BLaER1 treated with 17β-estradiol and CSF1 and Interleukin-3, amounts not matched to agents 10 nM and 100 nM (cell line): ENCODE measurements around the gene EYS.

Source experiments
- H3K27ac ChIP-seq, 11 experiments: shearing (Covaris generic); formaldehyde crosslinking; 2 replicates each; pipeline ENCODE4 v1.8.1; 2022
- H3K27me3 ChIP-seq, 11 experiments: shearing (Covaris generic); formaldehyde crosslinking; 2 replicates each; pipeline ENCODE4 v1.8.1; 2022
- H3K36me3 ChIP-seq, 11 experiments: shearing (Covaris generic); formaldehyde crosslinking; 2 replicates each; pipeline ENCODE4 v1.8.1; 2022
- H3K4me1 ChIP-seq, 10 experiments: shearing (Covaris generic); formaldehyde crosslinking; 2 replicates each; pipeline ENCODE4 v1.8.1; 2022
- H3K4me2 ChIP-seq, 11 experiments: shearing (Covaris generic); formaldehyde crosslinking; 2 replicates each; pipeline ENCODE4 v1.8.1; 2022
- H3K4me3 ChIP-seq, 10 experiments: shearing (Covaris generic); formaldehyde crosslinking; 2 replicates each; pipeline ENCODE4 v1.8.1; 2022
- H3K9ac ChIP-seq, 11 experiments: shearing (Covaris generic); formaldehyde crosslinking; 2 replicates each; pipeline ENCODE4 v1.8.1; 2022
- H3K9me3 ChIP-seq, 11 experiments: shearing (Covaris generic); formaldehyde crosslinking; replicated peaks in 1 of 11; 2 replicates each; pipeline ENCODE4 v1.8.1; 2022
- H4K20me1 ChIP-seq, 11 experiments: shearing (Covaris generic); formaldehyde crosslinking; 2 replicates each; pipeline ENCODE4 v1.8.1; 2022
- Cebpa-rat ChIP-seq, 11 experiments: shearing (Covaris generic); IDR thresholded peaks; 2 replicates each; pipeline ENCODE4 v1.8.1; 2022

The EYS gene

GRCh38 chr6:64224819-64225218 lies 1482.2 kb downstream of the EYS start:
- no peak overlapping the region for H3K27ac ChIP-seq
- no peaks in the 10 kb centered on the region for H3K9me3 ChIP-seq
- H3K4me3 ChIP-seq, result no peak overlapping the region
- no peak overlapping the region for H3K9ac ChIP-seq
- no peaks in the 10 kb centered on the region for H4K20me1 ChIP-seq
- peaks cover 0 to 9% (median 0%) of the 10 kb centered on the region in 10 experiments; a peak in 3 of 20 replicates for H3K4me1 ChIP-seq
- no peaks in the 10 kb centered on the region for H3K27me3 ChIP-seq
- H3K36me3 ChIP-seq, result no peaks in the 10 kb centered on the region
- TF ChIP-seq Cebpa-rat (IDR thresholded peaks at IDR 0.05), result peak in 1 of 11 experiments; percentile 36; a peak in 1 of 22 replicates
- H3K4me2 ChIP-seq, result peak overlapping the region in 3 of 11 experiments; percentile 18 to 34 (median 28); a peak in 2 of 22 replicates

- no peak for TF ChIP-seq Cebpa-rat (IDR thresholded peaks at IDR 0.05)
- Histone ChIP-seq H4K20me1 (no peaks in the 10 kb centered on the region), H3K36me3 (no peaks in the 10 kb centered on the region), H3K27ac (no peak overlapping the region), H3K4me3 (no peak overlapping the region), H3K27me3 (no peaks in the 10 kb centered on the region), H3K9me3 (no peaks in the 10 kb centered on the region), H3K4me1 (peaks cover 0 to 19% (median 8%) of the 10 kb centered on the region in 10 experiments; a peak in 14 of 20 replicates), H3K9ac (no peak overlapping the region), H3K4me2 (peak overlapping the region in 2 of 11 experiments; percentile 23 to 24; a peak in 1 of 22 replicates)
Observed at GRCh38 chr6:64221776-64222175, 1485.2 kb downstream of the EYS start.

- Histone ChIP-seq H3K9ac (no peak overlapping the region), H3K9me3 (no peaks in the 10 kb centered on the region), H3K4me3 (no peak overlapping the region), H3K27ac (no peak overlapping the region), H4K20me1 (no peaks in the 10 kb centered on the region), H3K4me2 (no peak overlapping the region), H3K4me1 (peaks cover 0 to 19% (median 8%) of the 10 kb centered on the region in 10 experiments; a peak in 14 of 20 replicates), H3K36me3 (no peaks in the 10 kb centered on the region), H3K27me3 (no peaks in the 10 kb centered on the region)
- no peak for TF ChIP-seq Cebpa-rat (IDR thresholded peaks at IDR 0.05)
Observed at GRCh38 chr6:64220801-64221200, 1486.2 kb downstream of the EYS start.

DNA sequence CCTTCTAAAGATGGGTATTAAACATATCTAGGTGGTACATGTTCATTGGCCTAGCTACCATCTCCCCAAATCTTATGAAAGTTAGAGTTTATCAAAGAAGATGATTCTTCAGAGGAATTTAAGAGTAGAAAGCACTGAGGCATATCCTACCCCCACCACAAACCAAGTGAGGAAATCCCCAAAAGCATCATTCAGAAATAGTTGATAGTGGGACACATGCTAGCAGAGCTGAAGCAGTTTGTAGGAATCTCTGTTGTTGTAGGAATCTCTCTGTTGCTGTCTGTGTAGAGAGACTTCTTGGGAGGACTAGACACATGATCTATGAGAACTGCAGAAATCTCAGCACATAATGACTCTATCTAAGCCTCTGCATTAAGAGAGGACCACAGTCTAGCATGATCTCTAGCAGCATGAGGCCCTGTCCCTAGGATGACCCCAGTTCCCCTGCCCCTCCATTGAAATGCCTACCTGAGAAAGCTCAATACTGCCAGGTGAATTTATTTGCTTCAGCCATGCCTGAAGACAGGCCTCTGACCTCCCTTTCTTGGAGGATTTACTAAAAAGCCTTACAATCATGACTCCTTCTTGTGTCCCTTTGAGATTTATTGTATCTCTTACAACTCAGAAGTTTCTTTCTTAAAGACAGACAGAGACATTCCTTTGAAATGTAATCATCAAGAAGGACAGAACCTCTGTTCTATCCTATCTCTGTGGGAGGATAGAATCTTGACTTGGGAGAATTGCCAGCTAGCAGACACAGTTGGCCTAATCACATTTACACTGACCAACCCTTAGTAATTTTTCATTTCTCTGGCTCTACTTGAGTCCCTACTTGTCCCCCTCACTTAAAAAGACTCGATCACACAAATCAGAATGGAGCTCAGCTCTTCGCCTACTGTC lies 1489.1 kb downstream of the EYS start:
- no peak overlapping the region for H3K27ac ChIP-seq
- no peaks in the 10 kb centered on the region for H3K27me3 ChIP-seq
- no peaks in the 10 kb centered on the region for H3K36me3 ChIP-seq
- no peaks in the 10 kb centered on the region for H3K9me3 ChIP-seq
- no peaks in the 10 kb centered on the region for H4K20me1 ChIP-seq
- no peak overlapping the region for H3K4me3 ChIP-seq
- peaks cover 0 to 19% (median 8%) of the 10 kb centered on the region in 10 experiments; a peak in 14 of 20 replicates for H3K4me1 ChIP-seq
- peak overlapping the region in 7 of 11 experiments; percentile 2 to 59 (median 39); a peak in 10 of 22 replicates for H3K4me2 ChIP-seq
- H3K9ac ChIP-seq, result no peak overlapping the region
- no peak for TF ChIP-seq Cebpa-rat (IDR thresholded peaks at IDR 0.05)

DNA sequence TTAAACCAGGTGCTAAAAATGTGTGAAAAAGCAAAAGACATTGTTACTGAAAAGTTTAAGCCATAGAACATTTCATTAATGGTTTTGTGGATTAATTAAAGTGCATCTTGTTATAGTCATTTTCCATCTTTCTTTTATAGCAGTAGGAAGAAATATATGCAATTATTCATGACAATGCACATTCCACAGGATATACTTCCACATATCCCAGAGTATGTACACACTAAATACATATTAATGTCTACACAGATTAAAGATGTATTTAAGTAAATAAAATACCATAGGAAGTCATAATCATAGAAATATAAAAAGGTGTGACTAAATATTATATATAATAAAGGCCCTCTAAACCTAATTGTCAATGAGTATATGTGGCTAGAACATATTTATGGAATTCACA lies 1492.7 kb downstream of the EYS start:
- Histone ChIP-seq H3K27ac (no peak overlapping the region), H3K36me3 (no peaks in the 10 kb centered on the region), H3K27me3 (no peaks in the 10 kb centered on the region), H3K9me3 (no peaks in the 10 kb centered on the region), H3K4me1 (peaks cover 0 to 13% (median 8%) of the 10 kb centered on the region in 10 experiments; a peak in 14 of 20 replicates), H4K20me1 (no peaks in the 10 kb centered on the region), H3K9ac (no peak overlapping the region), H3K4me2 (no peak overlapping the region), H3K4me3 (no peak overlapping the region)
- no peak for TF ChIP-seq Cebpa-rat (IDR thresholded peaks at IDR 0.05)

GRCh38 chr6:64213697-64214096 lies 1493.3 kb downstream of the EYS start:
- Histone ChIP-seq H3K4me1 (peaks cover 0 to 13% (median 8%) of the 10 kb centered on the region in 10 experiments; a peak in 14 of 20 replicates), H3K27me3 (no peaks in the 10 kb centered on the region), H3K4me2 (no peak overlapping the region), H3K9ac (no peak overlapping the region), H3K36me3 (no peaks in the 10 kb centered on the region), H3K4me3 (no peak overlapping the region), H3K27ac (no peak overlapping the region), H4K20me1 (no peaks in the 10 kb centered on the region), H3K9me3 (no peaks in the 10 kb centered on the region)
- no peak for TF ChIP-seq Cebpa-rat (IDR thresholded peaks at IDR 0.05)

DNA sequence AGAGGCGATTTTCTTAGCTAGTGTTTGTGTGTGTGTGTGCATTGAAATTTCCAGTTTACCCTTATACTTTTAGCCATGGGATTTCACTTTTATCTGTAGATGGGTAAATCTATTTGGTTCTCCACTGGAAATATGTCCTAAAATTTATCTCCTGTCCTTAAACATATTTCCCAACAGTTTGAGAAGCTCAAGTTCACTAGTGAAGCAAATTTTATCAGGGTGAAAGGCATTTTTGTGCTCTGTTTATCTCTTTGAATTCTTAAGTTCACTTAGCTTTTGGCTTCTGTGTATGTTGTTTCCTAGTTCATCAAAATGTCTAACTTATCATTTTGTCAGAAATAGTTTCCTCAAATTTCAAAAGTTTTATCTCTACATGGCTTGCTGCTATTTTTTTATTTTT lies 1509.8 kb downstream of the EYS start:
- TF ChIP-seq Cebpa-rat (IDR thresholded peaks at IDR 0.05), result no peak
- H3K27ac ChIP-seq, result no peak overlapping the region
- H3K4me3 ChIP-seq, result no peak overlapping the region
- no peak overlapping the region for H3K9ac ChIP-seq
- H3K4me2 ChIP-seq, result no peak overlapping the region
- no peaks in the 10 kb centered on the region for H3K27me3 ChIP-seq
- H3K4me1 ChIP-seq, result no peaks in the 10 kb centered on the region
- no peaks in the 10 kb centered on the region for H3K36me3 ChIP-seq
- H3K9me3 ChIP-seq, result no peaks in the 10 kb centered on the region
- H4K20me1 ChIP-seq, result no peaks in the 10 kb centered on the region

DNA sequence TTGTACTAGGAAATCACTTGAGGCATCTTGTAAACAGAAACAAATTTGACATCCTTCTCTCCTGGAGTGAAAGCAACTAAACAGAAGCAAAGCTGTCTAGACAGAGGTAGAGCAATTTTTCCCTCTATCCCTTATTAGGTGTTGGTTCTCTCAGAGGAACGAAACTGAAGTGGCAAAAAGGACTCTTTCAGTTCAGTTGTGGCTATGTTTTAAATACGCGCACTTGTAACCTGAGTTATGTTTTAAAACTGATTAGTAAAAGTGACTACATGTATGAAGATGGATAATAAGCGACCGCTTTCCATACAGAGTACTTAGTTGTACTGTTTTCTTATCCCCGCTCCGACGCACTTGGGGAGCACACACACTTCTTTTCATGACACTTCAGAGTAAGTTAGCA lies 1520.4 kb downstream of the EYS start:
- Histone ChIP-seq H3K4me2 (no peak overlapping the region), H3K4me3 (no peak overlapping the region), H3K36me3 (no peaks in the 10 kb centered on the region), H3K4me1 (no peaks in the 10 kb centered on the region), H3K27me3 (no peaks in the 10 kb centered on the region), H3K27ac (no peak overlapping the region), H3K9ac (no peak overlapping the region), H3K9me3 (peaks cover 0 to 7% (median 0%) of the 10 kb centered on the region in 11 experiments; a peak in 1 of 22 replicates), H4K20me1 (no peaks in the 10 kb centered on the region)
- TF ChIP-seq Cebpa-rat (IDR thresholded peaks at IDR 0.05), result no peak

GRCh38 chr6:64185621-64186020 lies 1521.4 kb downstream of the EYS start:
- Histone ChIP-seq H3K9me3 (peaks cover 0 to 7% (median 0%) of the 10 kb centered on the region in 11 experiments; a peak in 1 of 22 replicates), H3K4me2 (no peak overlapping the region), H3K27ac (no peak overlapping the region), H3K4me3 (no peak overlapping the region), H3K27me3 (no peaks in the 10 kb centered on the region), H3K9ac (no peak overlapping the region), H4K20me1 (no peaks in the 10 kb centered on the region), H3K4me1 (no peaks in the 10 kb centered on the region), H3K36me3 (no peaks in the 10 kb centered on the region)
- TF ChIP-seq Cebpa-rat (IDR thresholded peaks at IDR 0.05), result no peak
